Cardiac fibroblast (primary cell): ENCODE measurements around the gene ERC2.

Experiments used
- DNase-seq, 2 donors: peaks; one replicate each; pipeline versions ENCODE4 v3.0.0 to v3.0.0-alpha.2; 2010; ENCODE audit warnings: low read depth in 2 of 2
- H3K4me3 ChIP-seq, 2 donors: replicated peaks in 1 of 2; 1 replicate in 1 of 2; 2 replicates in 1 of 2; pipeline ENCODE4 v1.5.1; 2011; ENCODE audit warnings: low read depth in 2 of 2, low read length in 2 of 2, mild to moderate bottlenecking in 2 of 2, moderate library complexity in 1 of 2
- TF ChIP-seq, protein P1 (sequence below): IDR thresholded peaks from one replicate; pipeline ENCODE4 v1.5.1; 2011; ENCODE audit warnings: low read depth, mild to moderate bottlenecking, low read length, inconsistent platforms

The ERC2 gene

DNA sequence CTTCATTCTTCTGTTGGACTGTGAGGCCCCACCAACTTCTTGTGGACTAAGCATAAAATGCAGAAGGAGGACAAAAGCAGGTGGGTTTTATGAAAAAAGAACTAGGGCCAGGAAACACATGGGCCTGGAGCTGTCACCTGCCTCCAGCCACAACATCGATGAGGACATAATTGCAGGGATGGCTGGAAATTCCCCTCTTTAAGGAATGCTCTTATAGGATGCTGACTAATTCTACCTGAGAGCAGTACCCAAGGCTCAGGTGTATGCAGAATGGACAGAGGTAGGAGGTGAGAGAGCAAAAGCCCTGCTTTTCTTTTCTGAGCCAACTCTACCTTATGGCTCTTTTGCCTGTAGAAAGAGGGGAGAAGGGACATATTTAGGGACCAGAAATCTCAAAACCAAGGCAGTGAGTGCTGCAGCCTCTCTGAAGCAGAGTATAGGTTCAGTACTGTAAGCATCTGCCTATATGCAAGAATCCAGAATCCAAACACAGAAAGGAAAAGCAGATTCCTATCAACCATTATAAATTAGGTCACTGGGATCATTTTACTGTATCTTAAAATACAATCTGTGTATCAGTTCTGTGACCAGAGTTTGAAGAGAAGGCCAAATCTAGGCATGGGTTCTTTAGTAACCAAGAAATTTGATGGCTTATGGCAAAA lies 775.8 kb downstream of the ERC2 start:
- H3K4me3 ChIP-seq: no peak overlapping the region
- DNase-seq: no peak

DNA sequence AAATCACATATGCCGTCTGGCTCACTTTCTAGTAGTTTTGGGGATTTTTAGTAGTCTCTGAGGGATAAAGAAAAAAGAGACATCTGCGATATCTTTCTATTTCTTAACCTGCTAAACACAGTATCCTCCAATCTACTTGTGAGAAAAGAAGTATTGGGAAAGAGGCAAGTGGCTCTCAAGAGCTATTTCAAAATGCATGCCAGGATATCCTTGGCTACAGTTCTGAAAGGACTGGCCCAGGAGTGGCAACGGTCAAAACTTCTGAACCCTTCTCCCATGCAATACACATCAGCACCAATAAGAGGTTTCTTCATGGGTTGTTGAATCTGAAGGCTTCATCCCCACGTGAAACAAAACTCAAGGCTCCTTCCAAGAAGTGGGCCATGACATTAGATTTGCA lies 777.1 kb downstream of the ERC2 start:
- H3K4me3 ChIP-seq: no peak overlapping the region
- no peak for DNase-seq
- TF ChIP-seq, protein P1, sequence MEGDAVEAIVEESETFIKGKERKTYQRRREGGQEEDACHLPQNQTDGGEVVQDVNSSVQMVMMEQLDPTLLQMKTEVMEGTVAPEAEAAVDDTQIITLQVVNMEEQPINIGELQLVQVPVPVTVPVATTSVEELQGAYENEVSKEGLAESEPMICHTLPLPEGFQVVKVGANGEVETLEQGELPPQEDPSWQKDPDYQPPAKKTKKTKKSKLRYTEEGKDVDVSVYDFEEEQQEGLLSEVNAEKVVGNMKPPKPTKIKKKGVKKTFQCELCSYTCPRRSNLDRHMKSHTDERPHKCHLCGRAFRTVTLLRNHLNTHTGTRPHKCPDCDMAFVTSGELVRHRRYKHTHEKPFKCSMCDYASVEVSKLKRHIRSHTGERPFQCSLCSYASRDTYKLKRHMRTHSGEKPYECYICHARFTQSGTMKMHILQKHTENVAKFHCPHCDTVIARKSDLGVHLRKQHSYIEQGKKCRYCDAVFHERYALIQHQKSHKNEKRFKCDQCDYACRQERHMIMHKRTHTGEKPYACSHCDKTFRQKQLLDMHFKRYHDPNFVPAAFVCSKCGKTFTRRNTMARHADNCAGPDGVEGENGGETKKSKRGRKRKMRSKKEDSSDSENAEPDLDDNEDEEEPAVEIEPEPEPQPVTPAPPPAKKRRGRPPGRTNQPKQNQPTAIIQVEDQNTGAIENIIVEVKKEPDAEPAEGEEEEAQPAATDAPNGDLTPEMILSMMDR: no peak

More for the DNA sequence above, 775.8 kb downstream of the ERC2 start:
- TF ChIP-seq, protein P1: no peak

DNA sequence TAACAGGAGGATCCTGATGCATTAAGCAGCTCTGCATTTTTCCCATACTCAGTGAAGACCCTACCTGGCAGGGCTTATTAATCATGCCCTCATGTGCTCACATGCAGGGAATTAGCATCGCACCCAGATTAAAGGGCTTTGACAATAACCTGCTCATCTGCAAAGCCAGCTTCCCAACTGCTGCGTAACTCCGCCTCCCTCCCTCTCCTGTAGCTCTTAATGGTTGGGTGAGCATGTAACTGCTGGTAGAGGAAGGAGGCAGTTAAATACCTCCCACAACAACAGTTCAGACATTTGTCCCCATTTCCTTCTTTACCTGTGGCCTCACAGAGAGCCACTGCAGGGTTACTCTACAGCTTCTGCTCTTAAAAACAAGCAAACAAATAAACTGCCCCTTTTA lies 777.5 kb downstream of the ERC2 start:
- H3K4me3 ChIP-seq: no peak overlapping the region
- TF ChIP-seq, protein P1: no peak
- no peak for DNase-seq

DNA sequence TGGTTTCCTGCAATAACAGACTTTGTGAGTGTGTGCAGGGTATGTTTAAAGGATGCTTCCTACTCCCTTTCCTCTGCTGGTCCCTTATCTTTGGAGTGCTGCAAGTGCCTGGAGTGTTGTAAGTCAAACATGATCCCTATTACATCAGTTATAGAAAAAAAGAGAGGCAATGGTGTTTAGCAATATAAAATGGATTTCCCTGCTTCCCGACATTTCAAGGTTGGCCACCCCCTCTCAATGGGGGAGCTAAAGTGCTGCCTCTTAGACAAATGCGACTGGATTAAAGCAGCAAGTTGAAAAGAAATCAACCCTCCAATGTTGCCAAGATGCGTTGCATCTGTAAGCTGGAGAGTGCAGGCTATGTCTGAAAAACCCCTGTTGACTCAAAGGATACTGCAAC lies 778.1 kb downstream of the ERC2 start:
- DNase-seq: no peak
- no peak overlapping the region for H3K4me3 ChIP-seq
- TF ChIP-seq, protein P1: no peak

DNA sequence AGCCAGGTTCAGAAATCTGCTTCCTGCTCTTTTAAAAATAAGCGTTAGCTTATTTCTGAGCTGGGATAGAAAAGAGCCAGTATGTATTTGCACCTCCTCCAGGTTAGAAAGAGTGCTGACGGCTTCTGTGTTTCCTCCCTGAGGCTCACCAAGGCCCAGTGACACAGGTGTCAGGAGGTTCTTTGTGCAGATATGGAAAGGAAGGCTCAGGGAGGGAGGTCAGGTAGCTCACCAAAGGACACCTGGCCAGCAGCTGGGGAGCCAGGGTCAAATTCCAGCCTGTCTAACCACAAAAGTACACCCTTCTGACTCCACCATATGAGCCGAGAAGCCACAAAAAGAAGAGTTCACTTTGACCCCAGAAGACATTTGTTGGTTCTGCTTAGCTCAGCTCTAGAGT lies 780.1 kb downstream of the ERC2 start:
- DNase-seq: no peak
- TF ChIP-seq, protein P1: no peak
- H3K4me3 ChIP-seq: no peak overlapping the region

DNA sequence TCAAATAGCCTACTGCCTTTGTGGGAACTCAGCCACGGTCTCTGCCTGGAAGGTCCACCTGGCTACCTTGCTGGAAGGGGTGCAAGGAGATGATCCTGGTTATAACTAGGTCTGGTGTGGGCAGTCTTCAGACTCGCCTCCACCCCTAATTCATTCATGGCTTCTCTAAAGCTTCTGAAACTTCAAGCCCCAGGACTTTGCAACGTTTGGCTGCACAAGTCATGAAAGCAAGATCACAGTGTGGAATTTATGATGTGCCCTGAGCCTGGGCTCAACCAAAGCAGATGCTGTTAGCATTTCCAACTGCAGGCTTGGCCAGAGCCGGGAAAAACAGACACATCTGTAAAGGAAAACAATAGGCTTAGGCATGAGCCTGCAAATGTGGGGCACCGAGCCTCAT lies 780.7 kb downstream of the ERC2 start:
- TF ChIP-seq, protein P1: no peak
- H3K4me3 ChIP-seq: no peak overlapping the region
- DNase-seq: no peak
